Vagina (tissue), 2 donors: ENCODE data around the gene SLC22A4. TPM values are rescaled to one million over a fixed set of nuclear protein-coding genes. Genes with fewer than 3 reads are reported as not detected.

Experiments used
- DNase-seq, 2 donors: peaks; one replicate each; pipeline ENCODE4 v3.0.0-alpha.2; 2017; ENCODE audit errors: extremely low spot score in 2 of 2
- H3K27ac ChIP-seq: fragments of 200-600 bp; sonication (generic); one replicate; pipeline ENCODE4 v1.5.1; 2019
- H3K27me3 ChIP-seq: fragments of 200-600 bp; sonication (generic); one replicate; pipeline ENCODE4 v1.5.1; 2019
- H3K36me3 ChIP-seq, 2 donors: fragments of 200-600 bp; sonication (generic); one replicate each; pipeline ENCODE4 v1.5.1; 2017 to 2019
- H3K4me1 ChIP-seq: fragments of 200-600 bp; sonication (generic); one replicate; pipeline ENCODE4 v1.5.1; 2019
- H3K4me3 ChIP-seq, 2 donors: fragments of 200-600 bp; sonication (generic); 1 replicate in 1 of 2; 2 replicates in 1 of 2; pipeline ENCODE4 v1.5.1; 2016 to 2019
- H3K9me3 ChIP-seq: fragments of 200-600 bp; sonication (generic); one replicate; pipeline ENCODE4 v1.5.1; 2019
- CTCF ChIP-seq, 3 experiments: fragments of 450-650 bp in 2 of 3; fragments of 200-600 bp in 1 of 3; sonication (generic) in 1 of 3; IDR thresholded peaks; one replicate each; pipeline ENCODE4 v1.5.1; 2017 to 2019; ENCODE audit warnings: antibody characterized with exemption in 3 of 3, mild to moderate bottlenecking in 2 of 3, moderate library complexity in 2 of 3
- POLR2A ChIP-seq, 2 donors: fragments of 450-650 bp; IDR thresholded peaks; one replicate each; pipeline ENCODE4 v1.6.1; 2017; ENCODE audit warnings: antibody characterized with exemption in 2 of 2, mild to moderate bottlenecking in 2 of 2, moderate library complexity in 2 of 2
- POLR2AphosphoS5 ChIP-seq, 2 donors: sonication (generic); formaldehyde crosslinking; IDR thresholded peaks; one replicate each; pipeline ENCODE4 v1.9.0; 2017; ENCODE audit warnings: antibody characterized with exemption in 2 of 2, mild to moderate bottlenecking in 2 of 2, low read depth in 1 of 2; ENCODE audit not compliant: insufficient read depth in 1 of 2
- intact Hi-C: fragments of 100-400 bp; cut with DNase I; formaldehyde crosslinking; loops from one replicate; pipeline ENCODE4 v1.15.1; 2023
- total RNA-seq: library from RNA; depleted of rRNA; stranded (reverse); fragments of >200 nt; gene quantifications from one replicate; pipeline ENCODE4 v1.2.3, GENCODE V29; 2016

The SLC22A4 gene
- total RNA-seq, 1 donor from 2014 or later: 1.7 TPM

DNA sequence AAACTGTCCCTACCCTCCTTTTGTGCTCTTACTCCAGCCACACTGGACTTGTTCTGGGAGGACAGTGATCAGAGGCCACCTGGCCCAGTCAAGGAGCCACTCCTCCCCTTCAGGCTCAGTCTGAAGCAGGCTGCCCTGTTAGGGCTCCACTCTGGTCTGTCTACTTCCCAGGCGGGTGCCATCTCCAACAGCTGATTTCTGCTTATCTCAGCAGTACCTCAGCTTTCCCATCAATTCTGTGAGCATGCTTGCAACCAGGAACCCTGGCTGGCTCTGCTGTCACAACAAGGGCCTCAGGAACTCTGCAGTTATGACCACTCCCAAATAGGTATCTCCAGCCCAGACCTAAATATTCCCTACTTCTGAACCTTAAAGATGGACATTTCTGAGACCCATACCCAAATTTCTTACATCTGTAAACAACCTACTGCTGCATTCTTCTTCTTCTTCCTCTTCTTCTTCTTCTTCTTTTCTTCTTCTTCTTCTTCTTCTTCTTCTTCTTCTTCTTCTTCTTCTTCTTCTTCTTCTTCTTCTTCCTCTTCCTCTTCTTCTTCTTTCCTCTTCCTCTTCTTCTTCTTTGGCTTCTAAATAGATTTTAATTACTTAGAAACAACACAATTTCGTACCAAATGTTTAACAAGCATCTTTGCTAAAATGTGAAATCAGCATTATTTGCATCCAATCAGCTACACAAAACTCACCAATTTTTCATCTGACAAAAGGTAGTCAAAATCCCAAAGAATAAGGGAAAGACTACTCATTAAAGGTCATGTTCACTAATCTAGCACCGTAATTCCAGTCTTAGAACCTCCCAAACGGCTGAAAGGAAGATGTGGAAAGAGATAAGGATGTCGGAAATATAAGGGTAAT, 13.6 kb upstream of the SLC22A4 start:
- Histone ChIP-seq H3K4me3 (no peak overlapping the region), H3K9me3 (no peaks in the 10 kb centered on the region), H3K36me3 (no peaks in the 10 kb centered on the region), H3K27me3 (no peaks in the 10 kb centered on the region), H3K4me1 (no peaks in the 10 kb centered on the region), H3K27ac (no peak overlapping the region)
- TF ChIP-seq POLR2A (IDR thresholded peaks at IDR 0.05): no peak
- TF ChIP-seq CTCF (IDR thresholded peaks at IDR 0.05): no peak
- TF ChIP-seq POLR2AphosphoS5 (IDR thresholded peaks at IDR 0.05; ENCODE audit: insufficient read depth in 1 of 2, low read depth in 1 of 2): no peak
- DNase-seq: no peak
- intact Hi-C loops: no loop called here

DNA sequence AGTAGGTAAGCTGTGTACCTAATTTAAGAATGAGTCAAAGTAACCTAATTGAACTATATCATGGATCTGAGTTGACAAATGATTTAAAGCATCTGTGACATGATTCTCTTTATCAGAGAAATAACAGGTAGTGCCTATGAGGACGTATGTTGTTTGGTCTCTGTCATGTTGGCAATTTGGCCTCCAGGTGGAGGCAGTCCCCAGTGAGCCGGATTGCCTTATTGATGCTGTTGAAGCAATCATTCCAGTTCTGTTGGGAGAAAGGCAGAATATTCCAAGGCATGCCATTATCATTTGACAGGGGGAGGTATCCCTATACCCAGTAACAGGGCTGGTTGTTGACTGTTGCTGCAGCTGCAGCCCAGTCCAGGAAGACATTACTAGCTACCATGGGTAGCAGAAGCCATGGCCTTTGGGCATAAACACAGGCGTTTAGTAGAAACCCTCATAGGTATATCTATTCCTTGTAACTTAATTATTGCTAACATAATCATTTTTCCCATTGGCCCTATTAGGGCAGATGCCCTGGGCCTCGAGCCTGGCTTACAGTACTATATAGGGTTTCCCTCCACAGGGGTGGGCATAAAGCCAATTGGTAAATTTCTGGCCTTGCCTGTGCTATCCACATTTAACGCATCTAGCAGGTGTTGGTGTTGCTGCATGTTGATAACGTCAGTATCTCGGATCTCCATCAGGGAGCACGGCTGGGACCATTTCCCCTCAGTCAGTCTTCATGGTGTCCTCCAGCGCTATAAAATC, 12.2 kb upstream of the SLC22A4 start:
- no peaks in the 10 kb centered on the region for H3K9me3 ChIP-seq
- H3K27me3 ChIP-seq: no peaks in the 10 kb centered on the region
- no peak overlapping the region for H3K4me3 ChIP-seq
- intact Hi-C loops: no loop called here
- no peaks in the 10 kb centered on the region for H3K4me1 ChIP-seq
- DNase-seq: peak in 1 of 2 donors; percentile 47
- no peak overlapping the region for H3K27ac ChIP-seq
- H3K36me3 ChIP-seq: no peaks in the 10 kb centered on the region
- TF ChIP-seq CTCF (IDR thresholded peaks at IDR 0.05) (no peak), POLR2AphosphoS5 (IDR thresholded peaks at IDR 0.05; ENCODE audit: insufficient read depth in 1 of 2, low read depth in 1 of 2) (no peak), POLR2A (IDR thresholded peaks at IDR 0.05) (no peak)

DNA sequence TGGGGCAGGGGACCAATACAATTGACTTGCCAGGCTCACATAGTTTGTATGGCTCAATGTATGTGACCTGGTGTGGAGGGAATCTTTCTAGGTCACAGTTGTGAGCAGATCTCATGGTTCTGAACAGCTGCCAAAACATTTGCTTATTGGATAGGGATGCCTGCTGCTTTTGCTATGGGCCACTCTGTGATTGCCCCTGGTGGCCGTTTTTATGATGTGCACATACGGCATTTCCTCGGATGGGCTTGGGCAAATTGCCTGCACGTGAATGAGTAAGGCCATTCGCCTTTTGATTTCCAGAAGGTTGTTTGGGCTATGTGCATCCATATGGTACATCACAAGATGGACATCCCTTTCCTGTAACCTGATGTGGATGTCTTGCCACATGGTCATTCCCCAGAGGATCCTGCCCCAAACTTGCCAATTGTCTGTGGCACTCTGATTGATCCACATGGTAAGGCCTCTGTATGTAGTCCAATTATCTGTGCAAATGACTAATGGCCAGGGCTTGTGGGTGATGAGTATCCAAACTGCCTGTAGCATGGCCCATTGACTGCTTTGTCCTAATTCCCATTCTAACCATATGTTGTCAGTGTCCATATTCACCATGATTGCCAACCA, 10.7 kb upstream of the SLC22A4 start:
- Histone ChIP-seq H3K4me3 (no peak overlapping the region), H3K4me1 (no peaks in the 10 kb centered on the region), H3K36me3 (no peaks in the 10 kb centered on the region), H3K27ac (no peak overlapping the region), H3K27me3 (no peaks in the 10 kb centered on the region), H3K9me3 (no peaks in the 10 kb centered on the region)
- peak in 1 of 2 donors; percentile 56 for DNase-seq
- intact Hi-C loops: no loop called here
- TF ChIP-seq POLR2A (IDR thresholded peaks at IDR 0.05) (no peak), POLR2AphosphoS5 (IDR thresholded peaks at IDR 0.05; ENCODE audit: insufficient read depth in 1 of 2, low read depth in 1 of 2) (no peak), CTCF (IDR thresholded peaks at IDR 0.05) (no peak)

- TF ChIP-seq POLR2AphosphoS5 (IDR thresholded peaks at IDR 0.05; ENCODE audit: insufficient read depth in 1 of 2, low read depth in 1 of 2) (no peak), POLR2A (IDR thresholded peaks at IDR 0.05) (no peak), CTCF (IDR thresholded peaks at IDR 0.05) (no peak)
- no peaks in the 10 kb centered on the region for H3K27me3 ChIP-seq
- no peak overlapping the region for H3K27ac ChIP-seq
- DNase-seq: peak in 1 of 2 donors; percentile 18
- no peaks in the 10 kb centered on the region for H3K36me3 ChIP-seq
- peaks cover 7% of the 10 kb centered on the region for H3K4me1 ChIP-seq
- intact Hi-C loops: no loop called here
- H3K9me3 ChIP-seq: no peaks in the 10 kb centered on the region
- no peak overlapping the region for H3K4me3 ChIP-seq
These were observed 5.1 kb upstream of the SLC22A4 start for GRCh38 chr5:132289097-132289496.
